Measurements from ENCODE around the gene TRIM10.

GRCh38 chr6:30157581-30157980, 3.4 kb downstream of the TRIM10 start:
- TF ChIP-seq POLR2A (IDR thresholded peaks at IDR 0.05; ENCODE audit: low read length) (no peak), GATA1 (IDR thresholded peaks at IDR 0.05; ENCODE audit: low read depth, low read length) (no peak)

Measured in erythroblast (primary cell).